Measurements from ENCODE around the gene RFX5.

RFX5 gene

DNA sequence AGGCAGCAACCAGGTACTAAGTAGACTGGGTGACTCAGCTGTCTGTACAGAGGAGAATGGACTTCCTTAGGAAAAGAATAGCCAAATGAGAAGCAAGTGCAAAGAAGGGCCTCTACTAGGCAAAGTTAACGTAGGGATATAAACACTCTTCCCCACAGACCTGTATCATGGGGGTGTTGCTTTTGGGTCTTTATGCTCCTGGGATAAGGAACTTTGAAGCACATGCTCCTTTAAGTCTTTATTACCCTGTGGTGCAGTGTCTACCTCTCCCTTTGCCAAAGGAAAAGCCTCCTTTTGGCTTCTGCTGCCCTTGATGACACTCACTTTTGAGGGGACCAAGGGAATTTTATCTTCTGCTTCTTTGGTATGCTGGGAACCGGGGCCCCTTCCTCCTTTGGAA lies 5.0 kb downstream of the RFX5 start:
- Histone ChIP-seq H3K9me3 (no peaks in the 10 kb centered on the region), H3K27ac (no peak overlapping the region)

DNA sequence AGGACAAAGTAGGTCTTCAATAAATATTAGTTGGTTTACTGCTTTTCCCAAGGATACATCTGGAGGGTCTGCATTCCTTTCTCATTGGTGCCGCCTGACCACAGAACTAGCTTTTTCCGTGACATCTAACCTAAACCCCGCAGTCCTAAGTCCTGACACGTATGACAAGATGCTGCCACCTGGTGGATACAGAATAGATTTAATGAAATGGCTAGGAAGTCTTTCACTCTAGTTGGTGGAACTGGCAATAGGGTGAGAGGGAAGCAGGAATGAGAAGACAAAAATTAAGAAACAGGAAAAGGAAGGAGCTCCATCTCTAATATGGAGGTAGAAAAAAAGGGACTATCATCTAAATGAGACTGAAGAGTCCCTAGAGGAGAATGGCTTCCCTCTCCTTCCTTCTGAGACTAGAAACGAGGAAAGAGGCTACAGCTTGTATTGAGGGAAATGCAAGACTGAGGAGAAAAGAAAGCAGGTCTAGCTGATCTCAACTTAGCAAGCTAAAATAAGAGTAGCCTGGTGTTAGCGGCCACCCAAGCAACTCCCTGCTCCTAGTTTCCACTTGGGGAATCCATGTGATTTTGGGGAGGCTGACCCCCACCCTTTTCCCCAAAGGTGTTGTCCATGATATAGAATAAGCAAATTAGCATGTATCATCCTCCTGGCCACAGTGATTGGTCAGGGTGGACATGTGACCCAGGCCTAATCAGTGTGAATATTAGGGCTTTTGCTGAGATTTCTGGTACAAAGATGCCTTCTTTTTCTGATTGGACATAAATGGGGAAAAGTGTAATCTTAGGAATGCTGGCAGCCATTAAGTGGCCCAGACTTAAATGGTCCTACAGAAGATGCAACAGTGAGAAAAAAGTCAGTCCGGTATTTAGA lies 5.9 kb downstream of the RFX5 start:
- peaks cover 28% of the 10 kb centered on the region for H3K36me3 ChIP-seq
- peak overlapping the region; percentile 31 for H3K27ac ChIP-seq
- H3K4me3 ChIP-seq (ENCODE audit: low read depth in 1 of 2, low read length in 1 of 2): no peak overlapping the region
- H3K27me3 ChIP-seq: no peaks in the 10 kb centered on the region
- H3K9me3 ChIP-seq: no peaks in the 10 kb centered on the region
- TF ChIP-seq, protein P1, sequence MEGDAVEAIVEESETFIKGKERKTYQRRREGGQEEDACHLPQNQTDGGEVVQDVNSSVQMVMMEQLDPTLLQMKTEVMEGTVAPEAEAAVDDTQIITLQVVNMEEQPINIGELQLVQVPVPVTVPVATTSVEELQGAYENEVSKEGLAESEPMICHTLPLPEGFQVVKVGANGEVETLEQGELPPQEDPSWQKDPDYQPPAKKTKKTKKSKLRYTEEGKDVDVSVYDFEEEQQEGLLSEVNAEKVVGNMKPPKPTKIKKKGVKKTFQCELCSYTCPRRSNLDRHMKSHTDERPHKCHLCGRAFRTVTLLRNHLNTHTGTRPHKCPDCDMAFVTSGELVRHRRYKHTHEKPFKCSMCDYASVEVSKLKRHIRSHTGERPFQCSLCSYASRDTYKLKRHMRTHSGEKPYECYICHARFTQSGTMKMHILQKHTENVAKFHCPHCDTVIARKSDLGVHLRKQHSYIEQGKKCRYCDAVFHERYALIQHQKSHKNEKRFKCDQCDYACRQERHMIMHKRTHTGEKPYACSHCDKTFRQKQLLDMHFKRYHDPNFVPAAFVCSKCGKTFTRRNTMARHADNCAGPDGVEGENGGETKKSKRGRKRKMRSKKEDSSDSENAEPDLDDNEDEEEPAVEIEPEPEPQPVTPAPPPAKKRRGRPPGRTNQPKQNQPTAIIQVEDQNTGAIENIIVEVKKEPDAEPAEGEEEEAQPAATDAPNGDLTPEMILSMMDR (IDR thresholded peaks at IDR 0.05): peak; percentile 76
- peaks cover 4 to 5% of the 10 kb centered on the region in 2 experiments for H3K4me1 ChIP-seq (ENCODE audit: control insufficient read depth in 1 of 2, insufficient read depth in 1 of 2, low read depth in 1 of 2, low read length in 1 of 2)

More for the DNA sequence above, 5.0 kb downstream of the RFX5 start:
- TF ChIP-seq, protein P1 (IDR thresholded peaks at IDR 0.05): no peak
- Histone ChIP-seq H3K36me3 (peaks cover 28% of the 10 kb centered on the region), H3K4me3 (ENCODE audit: low read depth in 1 of 2, low read length in 1 of 2) (no peak overlapping the region), H3K4me1 (ENCODE audit: control insufficient read depth in 1 of 2, insufficient read depth in 1 of 2, low read depth in 1 of 2, low read length in 1 of 2) (peaks cover 9 to 11% of the 10 kb centered on the region in 2 experiments), H3K27me3 (no peaks in the 10 kb centered on the region)

DNA sequence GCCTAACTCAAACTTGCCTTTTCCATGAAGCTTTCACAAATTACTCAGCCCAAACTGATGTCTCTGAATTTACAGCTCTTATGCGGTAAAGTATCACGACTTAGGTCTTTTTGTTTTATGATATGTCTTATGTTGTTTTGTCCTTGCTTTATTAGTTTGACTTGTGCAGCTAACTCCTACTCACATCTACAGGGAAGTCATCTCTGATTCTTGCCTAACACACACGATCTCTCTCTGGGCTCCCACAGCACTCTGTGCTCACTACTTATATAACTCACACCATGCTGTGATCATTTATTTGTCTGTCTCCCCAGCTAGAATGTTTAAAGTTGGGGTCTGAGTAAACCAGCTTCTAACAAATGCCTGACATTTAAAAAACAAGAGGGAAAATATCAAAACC lies 10.5 kb downstream of the RFX5 start:
- Histone ChIP-seq H3K27me3 (no peaks in the 10 kb centered on the region), H3K27ac (no peak overlapping the region), H3K4me3 (ENCODE audit: low read depth in 1 of 2, low read length in 1 of 2) (no peak overlapping the region), H3K36me3 (no peaks in the 10 kb centered on the region), H3K4me1 (ENCODE audit: control insufficient read depth in 1 of 2, insufficient read depth in 1 of 2, low read depth in 1 of 2, low read length in 1 of 2) (peaks cover 0 to 3% of the 10 kb centered on the region in 2 experiments), H3K9me3 (no peaks in the 10 kb centered on the region)
- TF ChIP-seq, protein P1 (IDR thresholded peaks at IDR 0.05): no peak

DNA sequence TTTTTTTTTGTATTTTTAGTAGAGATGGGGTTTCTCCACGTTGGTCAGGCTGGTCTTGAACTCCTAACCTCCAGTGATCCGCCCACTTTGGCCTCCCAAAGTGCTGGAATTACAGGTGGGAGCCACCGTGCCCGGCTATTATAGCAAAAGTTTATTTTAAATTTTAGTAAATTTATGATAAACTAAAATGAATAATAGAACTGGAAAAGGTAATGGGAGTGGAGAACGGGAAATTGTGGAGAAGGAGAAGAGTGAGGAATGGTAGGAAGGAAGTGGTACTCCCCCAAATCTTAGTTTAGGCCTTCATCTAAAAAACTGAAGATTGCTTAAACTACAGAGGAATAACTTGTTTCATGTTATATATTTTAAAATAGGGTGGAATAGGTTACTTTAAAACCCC lies 12.2 kb downstream of the RFX5 start:
- H3K4me1 ChIP-seq (ENCODE audit: control insufficient read depth in 1 of 2, insufficient read depth in 1 of 2, low read depth in 1 of 2, low read length in 1 of 2): no peaks in the 10 kb centered on the region
- H3K36me3 ChIP-seq: no peaks in the 10 kb centered on the region
- H3K9me3 ChIP-seq: no peaks in the 10 kb centered on the region
- H3K27ac ChIP-seq: no peak overlapping the region
- H3K27me3 ChIP-seq: no peaks in the 10 kb centered on the region
- no peak overlapping the region for H3K4me3 ChIP-seq (ENCODE audit: low read depth in 1 of 2, low read length in 1 of 2)
- TF ChIP-seq, protein P1 (IDR thresholded peaks at IDR 0.05): no peak

DNA sequence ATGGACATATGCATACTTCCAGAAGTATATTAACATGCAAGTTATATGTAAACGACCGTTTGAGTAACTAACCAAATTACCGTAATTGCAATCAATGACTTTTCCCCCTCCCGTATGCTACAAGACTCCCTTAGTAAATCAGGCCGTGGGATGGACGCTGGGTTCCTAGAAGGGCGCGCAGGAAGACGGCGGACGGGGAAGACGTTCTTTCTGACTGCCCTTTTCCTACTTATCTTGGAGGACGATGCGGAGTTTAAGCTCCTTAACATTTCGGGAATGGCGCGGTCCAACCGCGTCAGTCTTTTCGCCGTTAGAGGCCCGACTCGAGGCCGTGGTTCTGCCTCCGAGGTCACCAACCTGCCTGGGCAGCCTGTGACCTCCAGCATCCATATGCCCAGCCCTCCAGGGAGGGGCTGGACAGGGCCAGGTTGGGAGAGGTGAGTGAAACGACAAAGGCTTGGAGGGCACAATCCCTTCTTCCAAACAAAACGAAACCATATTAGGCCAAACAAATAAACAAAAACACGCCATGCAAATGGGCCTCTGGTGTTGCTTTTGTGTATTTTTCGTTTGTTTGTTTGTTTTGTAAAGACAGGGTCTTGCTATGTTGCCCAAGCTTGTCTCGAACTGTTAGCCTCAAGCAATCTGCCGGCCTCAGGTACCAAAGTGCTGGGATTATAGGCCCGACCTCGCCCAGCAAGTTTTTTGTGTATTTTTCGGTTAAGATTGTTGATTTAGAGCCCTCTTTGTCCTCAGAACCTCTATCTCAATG lies 19.0 kb downstream of the RFX5 start:
- Histone ChIP-seq H3K4me1 (ENCODE audit: control insufficient read depth in 1 of 2, insufficient read depth in 1 of 2, low read depth in 1 of 2, low read length in 1 of 2) (peaks cover 33 to 36% of the 10 kb centered on the region in 2 experiments), H3K27ac (peak overlapping the region; percentile 93), H3K9me3 (no peaks in the 10 kb centered on the region), H3K27me3 (no peaks in the 10 kb centered on the region), H3K36me3 (peaks cover 16% of the 10 kb centered on the region), H3K4me3 (ENCODE audit: low read depth in 1 of 2, low read length in 1 of 2) (peak overlapping the region; percentile 90 to 91)
- TF ChIP-seq, protein P1 (IDR thresholded peaks at IDR 0.05): no peak

Data from neutrophil (primary cell).